ENCODE measurements around the gene CAB39. TPM values are rescaled to one million over a fixed set of nuclear protein-coding genes. Genes with fewer than 3 reads are reported as not detected.
A peak's percentile ranks its signal among the peaks of the same experiment; 100 is the strongest.

Gene CAB39
- total RNA-seq, 1 donor = 86.4 TPM

DNA sequence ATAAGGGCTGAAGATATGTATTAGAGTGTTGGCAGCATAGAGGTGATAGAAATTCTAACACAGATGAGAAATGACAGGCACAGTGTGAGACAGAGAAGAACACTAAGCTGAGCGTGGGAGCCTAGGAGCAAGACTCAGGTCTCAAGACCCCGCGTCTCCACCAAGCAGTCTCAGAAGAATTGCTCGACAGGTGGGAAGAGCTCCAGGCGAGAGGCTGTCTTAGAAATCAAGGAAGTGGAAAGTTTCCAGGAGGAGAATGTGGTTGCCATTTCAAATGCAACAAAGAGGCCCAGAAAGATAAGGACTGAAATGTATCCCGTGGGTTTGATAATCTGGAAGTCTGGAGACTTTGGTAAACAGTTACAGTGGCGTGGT is 31.5 kb upstream of the CAB39 start:
- no peak overlapping the region for H3K4me3 ChIP-seq (ENCODE audit: low read depth, low read length)
- DNase-seq (ENCODE audit: low read depth) = no peak
- TF ChIP-seq, protein P1, sequence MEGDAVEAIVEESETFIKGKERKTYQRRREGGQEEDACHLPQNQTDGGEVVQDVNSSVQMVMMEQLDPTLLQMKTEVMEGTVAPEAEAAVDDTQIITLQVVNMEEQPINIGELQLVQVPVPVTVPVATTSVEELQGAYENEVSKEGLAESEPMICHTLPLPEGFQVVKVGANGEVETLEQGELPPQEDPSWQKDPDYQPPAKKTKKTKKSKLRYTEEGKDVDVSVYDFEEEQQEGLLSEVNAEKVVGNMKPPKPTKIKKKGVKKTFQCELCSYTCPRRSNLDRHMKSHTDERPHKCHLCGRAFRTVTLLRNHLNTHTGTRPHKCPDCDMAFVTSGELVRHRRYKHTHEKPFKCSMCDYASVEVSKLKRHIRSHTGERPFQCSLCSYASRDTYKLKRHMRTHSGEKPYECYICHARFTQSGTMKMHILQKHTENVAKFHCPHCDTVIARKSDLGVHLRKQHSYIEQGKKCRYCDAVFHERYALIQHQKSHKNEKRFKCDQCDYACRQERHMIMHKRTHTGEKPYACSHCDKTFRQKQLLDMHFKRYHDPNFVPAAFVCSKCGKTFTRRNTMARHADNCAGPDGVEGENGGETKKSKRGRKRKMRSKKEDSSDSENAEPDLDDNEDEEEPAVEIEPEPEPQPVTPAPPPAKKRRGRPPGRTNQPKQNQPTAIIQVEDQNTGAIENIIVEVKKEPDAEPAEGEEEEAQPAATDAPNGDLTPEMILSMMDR (IDR thresholded peaks at IDR 0.05; ENCODE audit: insufficient read depth, low read depth, low read length) = no peak

DNA sequence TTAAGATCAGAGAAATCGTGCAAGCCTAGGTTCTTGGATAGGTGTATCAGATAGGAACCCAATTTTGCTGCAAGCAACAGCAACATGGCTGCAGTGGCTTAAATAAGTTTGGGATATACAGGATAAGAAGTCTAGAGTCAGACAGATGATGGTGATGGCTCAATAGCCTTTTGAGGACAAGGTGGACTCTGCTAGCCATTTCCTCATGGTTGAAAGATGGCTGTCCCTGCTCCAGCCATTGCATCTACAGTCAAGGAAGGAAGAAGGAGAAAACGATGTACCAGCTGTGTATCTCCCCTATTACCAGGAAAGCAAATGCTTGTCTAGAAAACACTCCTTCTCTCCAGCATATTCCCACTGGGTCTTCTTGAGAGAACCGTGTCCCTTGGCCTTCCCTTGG is 30.1 kb upstream of the CAB39 start:
- TF ChIP-seq, protein P1 (IDR thresholded peaks at IDR 0.05; ENCODE audit: insufficient read depth, low read depth, low read length) = no peak
- DNase-seq (ENCODE audit: low read depth) = no peak
- no peak overlapping the region for H3K4me3 ChIP-seq (ENCODE audit: low read depth, low read length)

DNA sequence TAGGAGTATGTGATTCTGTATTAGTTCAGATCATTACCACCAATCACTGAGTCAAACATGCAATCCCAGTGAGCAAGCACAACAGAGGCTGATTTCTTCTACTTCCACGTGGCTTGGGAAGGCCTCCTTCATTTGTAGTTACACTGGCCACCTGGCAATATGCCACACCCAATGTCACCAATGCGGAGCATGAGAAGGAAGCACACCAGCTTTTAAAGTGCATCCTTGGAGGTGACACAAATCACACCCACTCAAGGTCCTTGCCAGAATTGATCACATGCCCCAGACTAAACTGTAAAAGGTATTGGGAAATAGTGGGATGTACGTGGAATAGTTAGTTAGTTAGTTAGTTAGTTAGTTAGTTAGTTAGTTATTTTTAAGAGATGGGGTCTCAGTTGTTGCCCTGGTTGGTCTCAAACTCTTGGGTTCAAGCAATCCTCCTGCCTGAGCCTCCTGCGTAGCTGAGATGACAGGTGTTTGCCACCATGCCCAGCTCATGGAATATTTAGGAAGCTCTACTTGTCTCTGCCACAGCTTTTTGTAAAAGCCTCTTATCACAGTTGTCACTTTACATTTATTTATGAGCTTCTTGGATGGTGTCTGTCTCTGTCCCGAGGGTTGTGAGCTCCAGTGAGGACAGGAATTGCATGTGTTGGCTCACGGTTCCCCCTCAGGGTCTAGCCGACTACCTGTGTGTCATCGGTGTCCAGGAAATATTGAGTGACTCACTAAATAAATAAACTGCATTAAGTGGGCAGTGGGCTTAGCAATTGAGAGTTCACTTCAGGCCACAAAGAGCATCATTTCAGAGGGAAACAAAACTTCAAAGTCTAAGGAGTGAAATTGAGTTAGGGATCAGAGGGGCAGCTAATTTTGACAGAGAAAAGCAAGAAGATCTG is 28.1 kb upstream of the CAB39 start:
- H3K4me3 ChIP-seq (ENCODE audit: low read depth, low read length) = no peak overlapping the region
- TF ChIP-seq, protein P1 (IDR thresholded peaks at IDR 0.05; ENCODE audit: insufficient read depth, low read depth, low read length) = no peak
- peak; percentile 22 for DNase-seq (ENCODE audit: low read depth)

DNA sequence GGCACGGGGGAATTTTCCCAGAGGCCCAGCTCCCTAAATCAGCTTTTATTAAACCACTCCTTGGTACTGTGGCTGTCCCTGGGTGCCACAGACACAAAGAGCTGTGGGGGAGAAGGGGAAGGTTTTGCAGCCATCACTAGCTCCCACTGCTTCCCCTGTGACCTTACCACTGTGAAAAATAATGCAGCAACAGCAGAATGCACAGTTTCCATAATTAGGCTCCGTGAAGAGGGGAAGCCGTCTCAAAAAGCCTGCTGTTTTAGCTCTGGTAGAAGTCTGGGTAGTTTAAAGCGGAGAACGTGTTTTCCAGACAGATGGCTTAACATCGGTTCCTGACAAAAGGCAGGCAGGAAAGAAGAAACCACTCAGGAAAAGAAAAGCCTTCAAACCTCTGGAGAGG is 27.5 kb upstream of the CAB39 start:
- H3K4me3 ChIP-seq (ENCODE audit: low read depth, low read length) = no peak overlapping the region
- peak; percentile 19 for DNase-seq (ENCODE audit: low read depth)
- TF ChIP-seq, protein P1 (IDR thresholded peaks at IDR 0.05; ENCODE audit: insufficient read depth, low read depth, low read length) = no peak

DNA sequence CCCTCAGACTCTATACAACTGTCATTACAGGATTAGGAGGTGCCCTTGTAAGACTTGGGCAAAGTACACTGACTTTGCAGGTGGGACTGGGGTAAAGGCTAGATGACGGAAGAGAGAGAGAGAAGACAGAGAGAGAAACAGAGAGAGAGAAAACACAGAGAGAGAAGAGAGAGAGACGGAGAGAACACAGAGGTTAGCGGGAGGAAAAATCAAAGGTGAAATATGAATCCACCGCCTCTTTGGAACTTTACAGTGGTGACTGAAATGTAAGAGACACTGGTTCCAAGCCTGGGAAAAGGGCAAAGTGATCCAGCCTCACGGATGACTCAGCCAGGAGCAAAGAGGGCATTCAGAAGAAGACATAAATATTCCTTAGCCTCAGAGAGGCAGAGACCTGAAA is 25.1 kb upstream of the CAB39 start:
- DNase-seq (ENCODE audit: low read depth) = peak; percentile 58
- H3K4me3 ChIP-seq (ENCODE audit: low read depth, low read length) = no peak overlapping the region
- TF ChIP-seq, protein P1 (IDR thresholded peaks at IDR 0.05; ENCODE audit: insufficient read depth, low read depth, low read length) = no peak

DNA sequence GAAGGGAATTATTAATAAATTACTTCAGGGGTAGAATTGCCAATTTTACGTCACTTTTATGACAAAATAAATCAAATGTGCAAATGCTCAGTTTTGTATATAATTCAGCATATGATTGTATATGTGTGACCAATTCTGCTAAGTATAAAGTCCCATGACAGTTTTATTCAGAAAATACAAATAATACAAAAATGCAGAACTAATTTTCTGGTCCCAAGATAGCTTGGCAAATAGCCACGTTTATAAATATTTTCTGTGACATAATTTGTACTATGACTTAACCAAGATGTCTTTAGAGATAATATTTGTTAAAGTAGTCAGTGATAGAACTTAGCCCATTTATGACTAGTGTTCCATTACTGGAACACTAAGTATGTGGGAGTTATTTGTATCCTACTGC is 24.2 kb upstream of the CAB39 start:
- no peak overlapping the region for H3K4me3 ChIP-seq (ENCODE audit: low read depth, low read length)
- DNase-seq (ENCODE audit: low read depth) = no peak
- TF ChIP-seq, protein P1 (IDR thresholded peaks at IDR 0.05; ENCODE audit: insufficient read depth, low read depth, low read length) = no peak

Data from fibroblast of villous mesenchyme (primary cell).